GM19468 (cell line): Measurements from ENCODE around the gene LHB.
"Not testable (repeated sequence)": the region's sequence is repeated elsewhere in the genome, so short reads cannot be mapped to it uniquely, and the experiment has no call there.

ENCODE experiments used
- ATAC-seq: cut with Tn5 transposase; IDR thresholded peaks from one replicate; pipeline ENCODE4 v1.9.1; 2021; ENCODE audit warnings: mild to moderate bottlenecking, moderate library complexity, moderate number of reproducible peaks; ENCODE audit not compliant: unreplicated experiment; ENCODE audit errors: extremely low read depth

Gene LHB

GRCh38 chr19:49038557-49039276, 21.8 kb upstream of the LHB start:
- not testable (repeated sequence) for ATAC-seq

- not testable (repeated sequence) for ATAC-seq
Measured at GRCh38 chr19:49038111-49038510, 21.2 kb upstream of the LHB start.

DNA sequence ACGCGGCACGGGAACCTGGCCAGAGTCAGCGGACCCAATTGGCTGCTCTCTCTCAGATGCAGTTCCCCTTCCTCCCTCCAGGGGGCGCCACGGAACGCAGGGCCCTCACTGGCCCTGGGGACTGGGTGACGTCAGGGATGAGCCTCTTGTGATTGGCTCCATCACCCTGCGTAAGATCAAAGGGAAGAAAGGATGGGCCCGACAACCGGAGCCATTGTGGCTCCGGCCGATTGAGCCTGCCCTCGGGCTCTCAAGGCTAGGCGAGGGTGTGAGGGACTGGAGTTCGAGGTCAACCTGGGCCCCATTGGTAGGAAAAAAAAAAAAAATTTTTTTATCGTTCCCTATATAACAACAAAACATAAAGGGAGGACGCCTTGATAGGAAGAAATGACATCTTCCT, 19.9 kb upstream of the LHB start, which contains the start of gene CGB1:
Gene CGB1, minus strand, starts transcription at position 81 of the 400 bp plus-strand sequence. CDS start 184 bp downstream, outside the sequence.
- ATAC-seq = not testable (repeated sequence)

DNA sequence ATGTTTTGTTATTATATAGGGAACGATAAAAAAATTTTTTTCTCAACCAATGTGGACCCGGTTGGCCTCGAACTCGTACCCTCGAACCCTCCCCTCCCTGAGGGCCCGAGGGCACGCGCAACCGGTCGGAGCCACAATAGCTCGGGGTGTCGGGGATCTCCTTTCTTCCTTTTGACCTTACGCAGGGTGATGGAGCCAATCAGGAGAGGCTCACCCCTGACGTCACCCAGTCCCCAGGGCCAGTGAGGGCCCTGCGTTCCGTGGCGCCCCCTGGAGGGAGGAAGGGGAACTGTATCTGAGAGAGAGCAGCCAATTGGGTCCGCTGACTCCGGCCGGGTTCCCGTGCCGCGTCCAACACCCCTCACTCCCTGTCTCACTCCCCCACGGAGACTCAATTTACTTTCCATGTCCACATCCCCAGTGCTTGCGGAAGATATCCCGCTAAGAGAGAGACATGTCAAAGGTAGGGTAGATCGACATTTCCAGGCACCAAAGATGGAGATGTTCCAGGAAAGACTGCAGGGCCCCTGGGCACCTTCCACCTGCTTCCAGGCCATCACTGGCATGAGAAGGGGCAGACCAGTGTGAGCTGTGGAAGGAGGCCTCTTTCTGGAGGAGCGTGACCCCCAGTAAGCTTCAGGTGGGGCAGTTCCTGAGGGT, 14.9 kb upstream of the LHB start, which contains the start of gene CGB2:
Gene CGB2, plus strand, starts transcription at position 249 of the 660 bp plus-strand sequence. Its CDS starts 206 bp downstream, at position 455.
- ATAC-seq = not testable (repeated sequence)

GRCh38 chr19:49030323-49030722, 13.4 kb upstream of the LHB start:
- not testable (repeated sequence) for ATAC-seq

DNA sequence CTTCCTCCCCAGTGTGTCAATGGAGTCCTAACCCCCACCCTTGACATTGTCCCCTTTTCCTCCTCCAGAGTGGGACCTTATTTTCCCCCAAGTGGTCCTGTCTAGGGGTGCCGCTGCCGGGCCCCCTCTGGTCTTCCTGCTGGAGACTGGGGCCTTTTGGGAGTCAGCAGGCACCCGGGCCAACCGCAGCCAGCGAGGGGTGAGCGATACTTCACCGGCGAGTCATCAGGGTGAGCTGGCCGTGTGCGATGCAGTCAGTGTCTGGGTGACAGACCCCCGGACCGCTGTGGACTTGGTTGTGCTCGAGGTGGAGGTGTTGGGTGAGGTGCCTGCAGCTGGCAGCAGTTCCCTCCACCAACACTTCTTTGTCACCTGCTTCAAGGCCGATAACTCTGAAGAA, 12.9 kb upstream of the LHB start:
- not testable (repeated sequence) for ATAC-seq

DNA sequence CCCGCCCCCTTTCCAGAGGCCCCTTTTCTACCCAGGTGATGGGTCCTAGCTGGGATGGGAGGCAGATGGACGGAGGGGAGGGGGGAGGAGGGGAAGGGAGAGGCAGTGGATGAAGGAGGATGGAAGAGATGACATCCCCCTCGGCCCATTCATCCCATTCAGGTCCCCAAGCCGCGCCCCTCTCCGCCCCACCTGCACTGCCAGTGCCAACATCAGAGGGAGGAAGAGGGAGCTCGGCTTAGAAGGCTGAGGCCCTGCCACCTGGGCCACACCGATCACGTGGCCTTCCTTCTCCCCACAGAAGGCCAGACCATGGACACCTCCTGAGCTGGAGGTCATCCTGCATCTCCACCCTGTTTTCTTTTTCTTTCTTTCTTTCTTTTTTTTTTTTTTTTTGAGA, 11.8 kb upstream of the LHB start:
- not testable (repeated sequence) for ATAC-seq

- ATAC-seq = not testable (repeated sequence)
Measured at GRCh38 chr19:49025599-49025998, 8.7 kb upstream of the LHB start.

DNA sequence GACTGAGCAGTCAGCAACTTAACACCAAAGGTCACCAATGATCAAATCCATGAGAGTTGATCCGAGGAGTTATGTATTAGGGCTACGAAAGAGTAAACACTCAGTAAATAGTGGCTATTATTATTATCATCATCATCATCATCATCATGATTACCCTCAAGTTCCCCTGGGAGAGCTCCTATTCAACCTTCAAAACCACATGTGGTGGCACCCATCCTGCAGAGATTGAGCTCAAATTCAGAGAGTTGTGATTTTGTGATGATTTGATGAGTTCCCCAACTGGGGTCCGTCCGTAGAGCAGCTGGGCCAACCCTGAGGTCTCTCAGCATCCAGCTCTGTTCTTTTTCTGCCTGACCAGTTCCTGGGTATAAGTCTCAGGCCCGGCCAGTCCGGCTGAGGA, 8.2 kb upstream of the LHB start:
- ATAC-seq = not testable (repeated sequence)

DNA sequence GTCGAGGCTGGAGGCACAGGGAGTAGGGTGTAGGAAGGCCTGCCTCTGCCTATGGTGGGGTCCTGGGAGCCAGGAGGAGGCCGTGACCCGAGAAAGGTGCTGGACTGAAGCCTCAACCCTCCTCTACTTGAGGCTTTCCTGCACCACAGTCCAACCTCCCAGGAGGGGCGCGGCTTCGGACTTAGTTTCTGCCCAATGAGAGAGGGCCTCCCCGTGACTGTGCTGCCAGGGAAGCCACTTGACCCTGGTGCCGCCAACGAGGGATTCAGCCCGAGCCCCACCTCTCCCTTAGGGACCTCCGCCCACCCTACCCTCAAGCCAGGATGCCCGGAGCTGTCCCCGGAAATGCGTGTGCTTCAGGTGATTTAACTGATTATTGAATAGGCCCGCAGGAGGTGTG, 7.3 kb upstream of the LHB start, which contains the start of gene CGB3:
Gene CGB3, minus strand, starts transcription at position 101 of the 400 bp plus-strand sequence. CDS start 362 bp downstream, outside the sequence.
- ATAC-seq = not testable (repeated sequence)

DNA sequence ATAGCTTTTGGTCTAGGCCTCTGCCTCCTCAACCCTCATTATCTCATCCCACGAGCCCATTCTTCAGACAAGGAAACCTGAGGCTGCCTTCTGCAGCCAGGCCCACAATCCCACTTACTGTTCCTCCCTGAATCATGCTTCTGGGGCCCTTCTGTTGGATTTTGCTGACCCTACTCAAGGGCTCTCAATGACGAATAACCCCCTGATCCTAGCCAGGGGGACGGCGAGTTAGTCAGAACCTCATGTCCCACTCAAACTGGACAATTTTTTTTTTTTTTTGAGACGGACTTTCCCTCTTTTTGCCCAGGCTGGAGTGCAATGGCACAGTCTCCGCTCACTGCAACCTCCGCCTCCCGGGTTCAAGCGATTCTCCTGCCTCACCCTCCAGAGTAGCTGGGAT, 5.2 kb upstream of the LHB start:
- no peak for ATAC-seq

- no peak for ATAC-seq
Measured at GRCh38 chr19:49020931-49021895, 4.3 kb upstream of the LHB start.

DNA sequence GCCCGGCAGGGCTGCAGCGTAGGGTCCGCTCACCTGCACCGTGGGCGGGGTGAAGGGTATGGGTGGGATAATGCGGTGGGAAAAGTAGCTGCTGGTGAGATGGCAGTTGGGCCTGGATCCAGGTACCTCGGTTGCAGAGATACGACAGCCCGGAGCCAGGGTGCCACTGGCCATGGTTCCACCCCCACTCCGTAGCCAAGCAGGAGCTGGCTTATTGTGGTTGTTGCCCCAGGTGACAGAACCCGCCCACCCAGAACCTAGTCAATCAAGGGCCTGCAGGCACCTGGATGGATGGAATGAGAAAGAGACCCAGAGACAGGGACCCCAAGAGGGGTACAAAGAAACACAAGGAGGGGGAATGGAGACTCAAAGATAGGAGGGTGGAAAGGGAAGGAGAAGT, 3.5 kb upstream of the LHB start:
- ATAC-seq = no peak

DNA sequence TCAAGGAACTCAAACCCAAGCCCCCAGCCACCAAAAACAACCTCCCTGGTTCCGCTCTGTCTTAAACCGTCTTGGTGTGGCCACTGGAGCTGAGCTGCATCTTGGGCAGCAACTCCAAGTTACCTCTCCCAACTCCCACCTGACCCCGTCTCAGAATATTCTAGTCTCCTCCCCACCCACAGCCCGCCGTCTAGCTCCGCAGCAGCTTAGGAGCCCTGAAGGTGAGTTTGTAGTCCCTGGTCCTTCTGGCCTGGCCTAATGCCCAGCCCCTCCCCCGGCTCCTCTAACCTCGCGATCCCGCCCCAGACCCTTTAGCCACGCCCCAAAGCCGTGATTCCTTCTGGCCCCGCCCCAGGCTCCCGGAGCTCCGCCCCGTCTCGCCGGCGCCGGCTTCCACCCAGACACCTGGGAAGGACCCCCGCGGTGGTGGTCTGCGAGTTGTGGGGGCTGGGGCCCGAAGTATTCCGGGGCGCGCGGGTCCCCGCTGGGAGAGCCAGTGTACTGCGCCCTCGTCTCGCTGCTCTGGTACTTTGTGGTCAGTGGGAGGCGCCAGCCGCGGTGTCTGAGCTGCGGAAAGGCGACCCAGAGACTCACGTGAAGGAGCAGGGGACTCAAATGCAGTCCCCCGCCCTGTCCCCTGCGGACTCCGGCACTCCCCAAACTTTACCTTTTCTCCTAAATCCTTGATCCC, 2.5 kb upstream of the LHB start:
- ATAC-seq = no peak

DNA sequence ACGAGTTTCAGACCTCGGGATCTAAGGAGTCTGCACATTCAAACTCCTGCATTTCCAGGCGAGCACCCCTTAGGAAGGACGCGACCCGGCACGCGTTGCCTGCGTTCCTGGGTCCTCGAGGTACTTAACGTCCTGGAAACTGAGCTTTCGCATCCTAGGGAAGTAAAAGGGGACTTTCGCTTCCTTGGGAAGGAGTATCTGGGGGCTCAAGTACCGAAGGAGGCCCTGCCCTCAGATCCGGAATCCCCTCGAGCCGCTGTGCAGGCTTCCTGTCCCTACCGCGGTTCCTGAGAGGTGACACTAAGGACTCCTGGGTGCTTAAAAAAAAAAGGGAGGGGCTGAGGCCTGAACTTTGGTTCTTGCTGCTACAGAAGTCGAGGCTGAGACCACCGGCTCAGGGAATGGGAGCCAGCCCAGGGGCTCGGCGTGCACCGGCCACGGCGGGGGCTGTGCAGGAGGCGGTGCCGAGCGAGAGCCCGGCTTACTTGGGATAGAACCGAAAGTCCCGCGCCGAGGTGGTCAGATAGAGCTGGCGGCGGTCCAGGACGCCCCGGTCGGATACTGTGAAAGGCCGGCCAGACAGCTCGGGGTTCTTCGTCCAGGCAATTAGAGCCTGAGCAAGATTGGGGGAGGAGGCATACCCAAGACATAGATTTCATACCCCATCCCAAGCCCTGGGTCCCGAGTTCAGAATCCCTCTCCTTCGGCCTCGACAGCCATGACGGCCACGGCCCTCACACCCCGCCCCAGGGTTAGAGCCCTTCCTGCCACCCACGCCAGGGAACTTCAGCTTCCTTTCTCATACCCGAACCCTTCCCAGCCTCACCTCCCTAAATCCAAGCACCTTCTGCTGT, 1.7 kb upstream of the LHB start:
- not testable (repeated sequence) for ATAC-seq

- ATAC-seq = no peak
Measured at GRCh38 chr19:49017666-49018351, 918 bp upstream of the LHB start.

DNA sequence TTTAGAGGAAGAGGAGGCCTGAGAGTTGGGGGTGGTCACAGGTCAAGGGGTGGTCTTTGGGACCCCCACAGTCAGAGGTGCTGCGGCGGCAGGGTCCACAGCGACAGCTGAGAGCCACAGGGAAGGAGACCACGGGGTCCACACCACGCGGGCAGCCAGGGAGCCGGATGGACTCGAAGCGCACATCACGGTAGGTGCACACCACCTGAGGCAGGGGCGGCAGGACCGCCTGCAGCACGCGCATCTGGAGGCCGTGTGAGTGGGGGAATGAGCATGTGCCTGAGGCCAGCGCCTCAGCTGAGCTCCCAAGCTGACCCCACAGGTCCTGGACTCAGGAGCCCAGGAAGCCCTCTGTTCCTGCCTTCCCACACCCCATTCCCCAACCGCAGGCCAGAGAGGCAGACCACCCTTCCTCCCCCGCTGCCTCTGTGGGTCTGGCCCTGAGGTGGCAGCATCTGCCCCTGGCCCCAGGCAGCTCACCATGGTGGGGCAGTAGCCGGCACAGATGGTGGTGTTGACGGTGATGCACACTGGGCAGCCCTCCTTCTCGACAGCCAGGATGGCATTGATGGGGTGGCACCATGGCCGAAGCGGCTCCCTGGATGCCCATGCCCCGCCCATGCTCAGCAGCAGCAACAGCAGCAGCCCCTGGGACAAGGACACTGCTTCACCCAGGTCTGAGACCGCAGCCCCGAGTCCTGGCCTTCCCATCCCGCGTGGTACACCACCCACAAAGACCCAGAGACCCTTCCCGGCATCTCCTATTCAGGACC, 638 bp downstream of the LHB start:
- no peak for ATAC-seq
